Cardiac fibroblast (primary cell): Measurements from ENCODE around the gene SND1.

Experiments used
- DNase-seq, 2 donors: peaks; one replicate each; pipeline versions ENCODE4 v3.0.0 to v3.0.0-alpha.2; 2010; ENCODE audit warnings: low read depth in 2 of 2
- H3K4me3 ChIP-seq, 2 donors: replicated peaks in 1 of 2; 1 replicate in 1 of 2; 2 replicates in 1 of 2; pipeline ENCODE4 v1.5.1; 2011; ENCODE audit warnings: low read depth in 2 of 2, low read length in 2 of 2, mild to moderate bottlenecking in 2 of 2, moderate library complexity in 1 of 2
- CTCF ChIP-seq: IDR thresholded peaks from one replicate; pipeline ENCODE4 v1.5.1; 2011; ENCODE audit warnings: low read depth, mild to moderate bottlenecking, low read length, inconsistent platforms

Gene SND1

GRCh38 chr7:127798023-127798422, 146.0 kb downstream of the SND1 start:
- TF ChIP-seq CTCF = no peak
- peak; percentile 42 to 60 for DNase-seq
- no peak overlapping the region for H3K4me3 ChIP-seq

GRCh38 chr7:127798769-127799372, 146.9 kb downstream of the SND1 start:
- TF ChIP-seq CTCF = no peak
- no peak overlapping the region for H3K4me3 ChIP-seq
- DNase-seq = no peak

- no peak overlapping the region for H3K4me3 ChIP-seq
- DNase-seq = no peak
- TF ChIP-seq CTCF = no peak
Observed at GRCh38 chr7:127799535-127800305, 147.7 kb downstream of the SND1 start.

- no peak overlapping the region for H3K4me3 ChIP-seq
- DNase-seq = no peak
- no peak for TF ChIP-seq CTCF
Observed at GRCh38 chr7:127802845-127803244, 150.9 kb downstream of the SND1 start.

GRCh38 chr7:127803626-127804025, 151.6 kb downstream of the SND1 start:
- TF ChIP-seq CTCF = no peak
- no peak overlapping the region for H3K4me3 ChIP-seq
- peak in 1 of 2 donors; percentile 56 for DNase-seq

- H3K4me3 ChIP-seq = no peak overlapping the region
- no peak for DNase-seq
- no peak for TF ChIP-seq CTCF
Observed at GRCh38 chr7:127807340-127807739, 155.3 kb downstream of the SND1 start.
